Fibroblast of skin of back (primary cell): ENCODE data around the gene REG1B. TPM values are rescaled to one million over a fixed set of nuclear protein-coding genes. Genes with fewer than 3 reads are reported as not detected.

Source experiments
- DNase-seq: peaks from one replicate; pipeline ENCODE4 v3.0.0-alpha.2; 2013
- polyA plus RNA-seq, 2 experiments: library from polyadenylated mRNA; unstranded; fragments of 120-200 nt; gene quantifications; one replicate each; pipeline ENCODE4 v1.2.1, GENCODE V29; 2013; ENCODE audit not compliant: insufficient read length in 2 of 2

Gene REG1B
- not detected for polyA plus RNA-seq (2013, experiment 1 of 2; ENCODE audit: insufficient read length)
- not detected for polyA plus RNA-seq (2013, experiment 2 of 2; ENCODE audit: insufficient read length)

DNA sequence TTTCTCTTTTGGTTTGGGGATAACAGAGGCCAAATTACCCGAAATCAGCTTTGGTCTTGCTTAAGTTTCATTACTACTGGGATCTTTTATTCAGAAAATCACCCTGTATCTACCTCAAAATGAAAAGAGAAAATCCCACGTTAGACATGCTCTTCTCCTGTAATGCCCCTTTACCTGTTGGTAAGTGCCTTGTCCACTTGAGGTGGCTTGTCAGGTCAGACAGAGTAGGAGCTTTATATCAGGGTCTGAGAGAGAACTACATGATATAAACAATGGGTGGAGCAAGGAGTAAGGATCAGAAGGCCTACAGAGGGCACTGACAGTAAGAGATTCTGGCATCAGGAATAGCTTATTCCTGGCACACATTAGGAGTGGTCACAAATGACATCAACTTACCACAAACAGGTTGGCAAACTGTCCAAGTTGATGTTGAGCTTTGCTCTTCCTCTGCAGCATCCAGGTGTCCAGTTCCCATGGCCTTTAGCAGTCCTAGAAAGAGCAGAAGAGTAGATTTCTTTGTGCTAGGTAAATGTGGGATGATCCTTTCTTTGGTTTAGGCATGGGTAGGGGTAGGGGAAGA, at the start of gene REG1B:
TSS of gene REG1B (minus strand) at position 209 of the 580 bp plus-strand sequence. CDS start 381 bp downstream, outside the sequence.
- no peak for DNase-seq

DNA sequence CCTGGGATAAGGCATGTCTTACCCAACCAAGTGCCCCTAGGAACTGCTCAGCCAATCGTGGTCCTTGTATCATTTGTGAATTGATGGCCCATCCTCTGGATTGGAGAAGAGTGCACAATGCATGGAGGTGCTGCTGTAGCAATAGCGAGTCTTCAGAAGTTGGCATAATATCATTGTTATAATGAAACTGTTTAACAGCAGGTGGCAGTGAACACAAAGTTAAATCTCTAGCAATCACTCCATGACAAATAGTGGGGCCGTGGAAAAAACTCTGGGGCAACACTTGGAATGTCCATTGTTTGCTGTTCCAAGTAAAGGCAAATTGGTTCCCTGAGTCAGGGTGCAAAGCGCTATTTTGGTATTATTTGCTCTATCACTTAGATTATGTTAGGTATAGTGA, 43.9 kb upstream of the REG1B start:
- no peak for DNase-seq

GRCh38 chr2:79129804-79130203, 42.0 kb upstream of the REG1B start:
- DNase-seq = no peak

- no peak for DNase-seq
Observed at GRCh38 chr2:79129260-79129659, 41.5 kb upstream of the REG1B start.

GRCh38 chr2:79128406-79128805, 40.6 kb upstream of the REG1B start:
- DNase-seq = no peak

DNA sequence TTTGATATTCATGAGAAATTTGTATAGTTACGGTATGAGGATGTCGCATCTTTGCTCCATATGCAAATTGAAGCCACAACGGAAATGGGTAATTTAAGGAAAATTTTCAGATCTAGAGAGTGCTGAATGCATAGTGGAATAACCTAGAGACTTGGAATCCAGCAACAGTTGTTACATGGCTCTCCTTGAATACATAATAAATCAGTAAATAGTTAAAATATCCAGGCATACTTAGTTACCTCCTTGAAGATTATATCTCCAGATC, 37.9 kb upstream of the REG1B start:
- DNase-seq = no peak

DNA sequence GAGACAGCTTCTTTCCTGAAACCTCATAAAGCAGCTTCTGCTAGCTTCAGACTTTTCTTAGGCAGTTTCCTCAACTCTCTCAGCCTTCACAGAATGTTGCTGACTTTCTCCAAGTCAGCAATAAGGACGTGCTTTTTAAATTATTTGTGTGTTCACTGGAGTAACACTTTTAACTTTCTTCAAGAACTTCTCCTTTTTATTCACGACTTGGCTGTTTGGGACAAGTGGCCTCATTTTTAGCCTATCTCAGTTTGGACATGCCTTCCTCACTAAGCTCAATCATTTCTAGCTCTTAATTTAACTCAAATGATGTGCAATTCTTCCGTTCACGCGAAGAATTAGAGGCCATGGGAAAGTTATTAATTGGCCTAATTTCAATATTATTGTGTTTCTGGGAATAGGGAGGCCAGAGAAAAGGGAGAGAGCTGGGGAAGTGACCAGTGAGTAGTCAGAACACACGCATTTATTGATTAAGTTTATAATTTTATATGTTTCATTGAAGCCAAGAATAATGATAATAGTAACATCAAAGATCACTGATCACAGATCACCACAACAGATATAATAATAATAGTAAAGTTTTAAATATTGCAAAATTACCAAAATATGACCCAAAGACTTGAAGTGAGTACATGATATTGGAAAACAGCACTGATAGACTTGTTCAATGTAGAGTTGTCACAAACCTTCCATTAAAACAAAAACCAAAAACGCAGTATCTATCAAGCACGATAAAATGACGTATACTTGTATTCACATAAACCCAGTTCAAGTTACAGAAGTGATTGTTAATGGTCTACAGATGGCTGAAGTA, 37.3 kb upstream of the REG1B start:
- DNase-seq = no peak

DNA sequence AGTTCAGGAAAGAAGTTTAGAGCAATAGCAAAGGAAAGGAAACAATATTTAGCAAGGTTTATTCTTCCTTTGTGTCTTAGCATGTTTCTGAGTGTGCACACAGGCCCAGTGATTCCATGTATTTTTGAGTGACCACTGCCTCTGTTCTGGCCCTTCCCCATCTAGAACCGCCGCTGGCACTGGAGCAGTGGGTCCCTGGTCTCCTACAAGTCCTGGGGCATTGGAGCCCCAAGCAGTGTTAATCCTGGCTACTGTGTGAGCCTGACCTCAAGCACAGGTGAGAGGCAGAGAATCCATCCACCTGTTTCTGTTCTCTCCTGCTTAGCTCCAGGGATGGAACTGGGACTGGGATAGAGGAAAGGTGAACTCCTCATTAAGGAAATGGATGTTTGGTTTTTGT, 34.9 kb upstream of the REG1B start:
- no peak for DNase-seq

DNA sequence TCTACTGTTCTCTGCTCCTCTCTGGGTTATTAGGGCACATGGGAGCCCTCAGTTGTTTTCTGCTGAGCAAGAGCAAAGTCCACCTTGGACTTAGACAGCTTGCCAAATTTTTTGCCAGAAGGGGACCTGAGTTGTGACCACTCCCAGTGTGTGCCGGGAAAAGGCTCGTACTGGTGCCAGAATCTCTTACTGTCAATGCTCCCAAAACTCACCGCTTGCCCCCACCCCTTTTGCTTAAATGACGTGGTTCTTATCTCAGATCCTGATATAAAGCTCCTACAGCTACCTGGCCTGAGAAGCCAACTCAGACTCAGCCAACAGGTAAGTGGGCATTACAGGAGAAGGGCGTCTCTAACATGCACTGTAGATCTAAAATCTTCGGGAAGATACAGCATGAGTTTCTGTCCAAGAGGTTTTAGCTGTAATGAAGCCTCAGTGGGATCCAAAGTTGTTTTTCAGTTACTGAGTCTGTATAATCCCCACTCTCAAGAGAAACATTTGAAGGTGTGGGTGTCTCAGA, 32.5 kb upstream of the REG1B start, which contains the start of gene REG1A:
TSS of gene REG1A (plus strand) at position 295 of the 520 bp plus-strand sequence. CDS start 374 bp downstream, outside the sequence.
- no peak for DNase-seq

DNA sequence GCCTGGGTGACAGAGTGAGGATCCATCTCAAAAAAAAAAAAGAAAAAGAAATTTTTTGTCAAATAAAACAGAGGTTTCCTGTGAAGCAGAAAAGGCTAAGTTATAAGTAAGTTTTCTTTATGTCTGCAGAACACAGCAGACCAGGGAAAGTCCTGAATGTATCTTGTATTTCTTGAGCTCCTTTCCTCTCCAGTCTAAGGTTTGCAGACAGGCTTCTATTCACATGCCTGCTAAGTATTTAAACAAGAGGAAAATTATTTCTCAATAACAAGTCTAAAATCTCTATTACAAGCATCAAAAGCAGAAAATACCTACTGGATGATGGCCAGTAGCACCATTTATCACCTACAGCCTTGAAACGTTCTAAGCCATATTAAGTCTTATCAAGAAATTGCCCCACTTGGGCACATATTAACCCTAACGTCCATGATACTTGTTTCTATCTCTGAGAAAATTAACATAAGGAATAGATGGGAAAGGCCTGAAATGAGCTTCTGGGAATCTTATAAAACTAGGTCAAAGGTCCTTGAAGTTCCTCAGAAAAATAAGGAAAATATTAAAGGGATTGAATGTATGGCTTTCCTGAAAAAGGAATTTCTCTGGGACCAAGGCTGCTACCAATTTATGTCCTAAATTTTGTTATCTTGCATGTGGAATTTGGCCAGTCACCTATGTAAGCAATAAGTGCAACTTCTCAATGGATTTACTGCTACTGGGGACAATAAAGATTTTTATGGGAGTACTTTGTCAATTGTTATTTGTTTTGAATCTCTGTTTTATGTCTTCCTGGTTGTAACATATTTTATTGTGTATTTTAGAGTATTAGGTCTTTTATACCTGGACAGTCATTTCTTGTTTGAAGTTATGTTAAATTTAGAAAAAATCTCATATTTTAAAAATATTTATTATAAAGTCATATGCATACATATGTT, 29.5 kb upstream of the REG1B start:
- DNase-seq = no peak

GRCh38 chr2:79114797-79115494, 27.2 kb upstream of the REG1B start:
- no peak for DNase-seq

- no peak for DNase-seq
Observed at GRCh38 chr2:79112269-79112668, 24.5 kb upstream of the REG1B start.

DNA sequence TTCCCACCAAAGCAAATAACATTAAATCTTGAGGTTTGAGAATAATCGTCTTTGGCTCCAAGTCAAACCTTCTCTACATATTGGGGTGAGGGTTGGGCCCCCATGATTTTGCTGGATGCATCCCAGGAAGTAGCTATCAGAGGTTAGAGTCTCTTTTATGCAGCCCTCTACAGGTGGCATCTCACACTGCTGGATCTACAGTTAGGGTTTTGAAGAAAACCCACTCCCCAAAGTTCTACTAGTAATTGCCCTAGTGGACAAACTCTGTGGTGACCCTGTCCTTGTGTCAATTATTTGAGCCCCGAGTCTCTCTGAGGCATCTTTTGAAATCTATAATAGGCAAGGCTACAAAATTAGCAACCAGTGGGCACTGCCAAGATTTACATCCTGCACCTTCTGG, 17.5 kb upstream of the REG1B start:
- no peak for DNase-seq

- DNase-seq = no peak
Observed at GRCh38 chr2:79103214-79103613, 15.4 kb upstream of the REG1B start.

GRCh38 chr2:79101024-79101423, 13.2 kb upstream of the REG1B start:
- no peak for DNase-seq

GRCh38 chr2:79100285-79100684, 12.5 kb upstream of the REG1B start:
- no peak for DNase-seq

DNA sequence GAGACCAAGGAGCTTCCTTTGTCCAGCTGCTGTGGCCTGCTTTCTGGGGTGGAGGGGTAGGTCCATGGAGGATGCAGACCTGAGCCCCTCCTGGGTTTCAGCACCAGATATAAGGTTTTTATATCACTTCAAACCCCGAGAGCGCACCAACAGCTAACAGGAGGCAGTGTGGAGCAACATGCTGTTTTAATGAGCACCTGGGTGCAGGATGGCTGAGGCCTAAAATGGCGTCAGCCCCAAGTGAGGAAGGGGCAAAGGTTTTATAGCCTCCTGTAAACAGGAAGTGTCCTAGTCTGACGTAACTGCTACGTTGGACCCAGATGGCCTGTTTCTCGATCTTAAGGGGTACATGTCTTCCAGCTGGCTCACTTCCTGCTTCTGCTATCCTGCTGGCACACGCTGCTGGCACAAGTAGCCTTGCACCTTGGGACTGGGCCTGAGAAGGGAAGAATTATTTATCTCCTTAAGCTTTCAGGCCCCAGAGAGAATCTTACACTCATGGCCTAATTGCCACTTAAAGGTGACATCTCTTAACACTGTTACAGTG, 11.4 kb upstream of the REG1B start:
- no peak for DNase-seq

- DNase-seq = no peak
Observed at GRCh38 chr2:79097843-79098242, 10.1 kb upstream of the REG1B start.

- DNase-seq = no peak
Observed at GRCh38 chr2:79090693-79091092, 2.9 kb upstream of the REG1B start.

DNA sequence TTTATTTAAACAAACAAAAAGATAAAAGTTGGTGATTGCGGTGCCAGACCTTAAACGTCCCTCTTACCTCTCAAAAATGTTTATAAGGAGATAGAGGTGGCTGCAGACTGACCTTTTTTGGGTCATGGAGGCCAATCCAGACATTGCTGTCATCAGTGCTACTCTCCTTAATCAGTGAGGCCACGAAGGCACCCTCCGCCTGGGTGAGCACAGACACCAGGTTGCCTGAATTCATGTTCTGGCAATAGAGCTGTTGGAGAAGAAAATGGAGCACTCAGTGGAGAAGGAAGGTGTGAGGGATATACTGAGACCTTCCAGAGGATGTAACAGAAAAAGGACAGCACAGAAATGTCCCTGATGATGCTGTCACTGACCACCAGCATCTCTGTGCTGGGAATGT, 1.5 kb downstream of the REG1B start:
- no peak for DNase-seq

GRCh38 chr2:79085382-79085781, 2.4 kb downstream of the REG1B start:
- no peak for DNase-seq
